GM18870 (cell line): ENCODE results near the gene HPSE2.
A peak's percentile ranks its signal among the peaks of the same experiment; 100 is the strongest.

Experiments
- ATAC-seq: cut with Tn5 transposase; IDR thresholded peaks from one replicate; pipeline ENCODE4 v1.9.1; 2021; ENCODE audit warnings: moderate library complexity; ENCODE audit not compliant: unreplicated experiment

The HPSE2 gene

GRCh38 chr10:98446151-98446660 lies 789.4 kb downstream of the HPSE2 start:
- ATAC-seq: peak; percentile 18

GRCh38 chr10:98445200-98445812 lies 790.3 kb downstream of the HPSE2 start:
- ATAC-seq: no peak

DNA sequence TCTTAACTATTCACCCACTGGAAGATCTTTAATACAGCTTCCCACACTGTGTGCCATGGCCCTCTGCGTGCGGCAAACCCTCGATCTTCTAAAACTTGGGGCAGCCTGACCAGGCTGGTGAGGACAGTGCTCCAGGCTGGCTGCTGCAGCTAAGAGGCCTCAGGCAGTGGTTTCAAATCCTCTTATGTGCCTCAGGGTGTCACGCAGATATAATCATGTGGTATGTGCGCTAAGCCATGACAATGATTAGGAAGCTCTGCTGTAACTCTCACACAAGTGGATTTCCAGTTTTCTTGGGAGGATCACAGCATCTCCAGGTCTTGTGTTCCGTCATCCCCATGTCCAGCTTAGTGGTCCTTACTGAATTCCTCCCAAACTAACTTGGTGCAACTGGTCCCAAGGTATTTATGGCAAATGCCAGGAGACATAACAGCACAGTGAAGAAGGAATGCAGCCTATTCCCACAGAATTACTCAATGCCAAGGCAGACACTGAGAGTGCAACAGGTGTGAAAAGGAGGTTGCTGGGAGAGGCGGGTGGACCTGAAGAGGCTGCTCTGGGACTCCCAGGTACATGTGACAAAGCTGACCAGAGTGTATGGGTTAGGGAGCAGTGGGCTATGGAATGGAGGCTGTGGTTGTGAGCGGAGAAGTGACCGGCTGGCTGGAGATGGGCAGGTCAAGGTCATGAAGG lies 791.2 kb downstream of the HPSE2 start:
- no peak for ATAC-seq

DNA sequence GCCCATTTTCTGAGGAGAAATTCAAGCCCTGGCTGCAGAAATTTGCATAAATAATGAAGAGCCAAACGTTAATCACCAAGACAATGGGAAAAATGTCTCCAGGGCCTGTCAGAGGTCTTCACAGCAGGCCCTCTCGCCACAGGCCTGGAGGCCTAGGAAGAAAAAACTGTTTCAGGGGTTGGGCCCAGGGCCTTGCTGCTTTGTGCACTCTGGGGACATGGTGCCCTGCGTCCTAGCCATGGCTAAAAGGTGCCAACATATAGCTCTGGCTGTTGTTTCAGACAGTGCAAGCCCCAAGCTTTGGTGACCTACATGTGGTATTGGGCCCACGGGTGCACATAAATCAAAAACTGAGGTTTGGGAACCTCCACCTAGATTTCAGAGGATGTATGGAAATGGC lies 796.9 kb downstream of the HPSE2 start:
- no peak for ATAC-seq

DNA sequence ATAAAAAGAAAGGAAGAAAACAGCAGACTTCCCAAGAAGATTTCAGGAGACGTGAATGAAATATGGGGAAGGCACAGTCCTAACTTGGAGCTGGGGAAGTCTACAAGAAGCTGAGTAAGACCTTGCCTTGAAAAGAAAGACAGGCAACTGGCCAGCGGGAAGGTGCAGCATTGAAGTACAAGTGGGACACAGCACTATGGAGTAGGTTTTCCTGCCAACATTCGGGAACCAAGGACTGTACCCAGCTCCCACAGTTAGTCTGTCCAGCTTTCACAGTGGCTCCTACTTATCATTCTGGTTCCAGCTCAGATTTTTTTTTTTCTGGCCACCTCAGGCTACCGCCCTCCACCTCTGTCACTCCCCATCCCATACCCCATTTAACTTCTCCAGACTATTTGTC lies 798.9 kb downstream of the HPSE2 start:
- ATAC-seq: no peak

DNA sequence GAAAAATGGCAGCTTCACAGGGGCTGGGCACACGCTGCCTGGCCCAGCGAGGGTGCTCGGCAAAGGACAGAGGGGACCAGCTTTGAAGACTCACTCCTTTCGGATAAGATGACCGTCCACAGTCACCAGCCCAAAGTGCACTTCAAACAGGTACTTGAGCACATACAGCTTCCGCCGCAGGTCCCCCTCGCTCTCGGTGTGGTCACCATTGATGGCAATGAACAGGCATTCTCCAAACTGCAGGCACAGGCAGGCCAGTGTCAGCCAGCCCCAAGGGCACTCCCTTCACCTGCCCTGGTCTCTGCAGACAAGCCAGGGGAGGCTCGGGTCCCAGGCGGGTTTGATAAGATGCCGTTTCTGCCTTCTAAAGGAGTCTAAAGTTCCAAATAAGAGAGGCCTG lies 800.5 kb downstream of the HPSE2 start:
- ATAC-seq: no peak

- ATAC-seq: no peak
Observed at GRCh38 chr10:98433881-98434732, 801.5 kb downstream of the HPSE2 start.

GRCh38 chr10:98433371-98433770 lies 802.3 kb downstream of the HPSE2 start:
- ATAC-seq: no peak

- ATAC-seq: no peak
Observed at GRCh38 chr10:98432330-98432729, 803.3 kb downstream of the HPSE2 start.

DNA sequence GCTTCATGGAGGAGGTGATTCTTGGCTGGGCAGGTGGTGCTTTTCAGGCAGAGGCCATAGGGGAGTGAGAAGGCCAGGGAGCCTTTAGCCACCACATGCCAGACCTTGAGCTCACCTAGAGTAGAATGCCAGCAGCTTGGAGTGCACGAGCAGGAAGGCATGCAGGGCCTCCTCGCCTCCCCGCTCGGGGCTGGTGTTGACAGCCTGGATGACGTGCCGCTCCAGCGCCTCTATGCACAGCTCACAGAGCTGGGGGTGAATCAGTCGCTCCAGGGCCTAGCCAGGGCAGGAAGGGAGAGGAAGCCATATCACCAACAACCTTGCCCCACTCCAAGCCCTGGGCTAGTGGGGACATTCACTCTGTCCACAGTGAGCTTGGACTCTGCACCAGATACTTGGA lies 804.6 kb downstream of the HPSE2 start:
- ATAC-seq: no peak

GRCh38 chr10:98430427-98430826 lies 805.2 kb downstream of the HPSE2 start:
- no peak for ATAC-seq

- ATAC-seq: no peak
Observed at GRCh38 chr10:98429320-98430072, 806.2 kb downstream of the HPSE2 start.

DNA sequence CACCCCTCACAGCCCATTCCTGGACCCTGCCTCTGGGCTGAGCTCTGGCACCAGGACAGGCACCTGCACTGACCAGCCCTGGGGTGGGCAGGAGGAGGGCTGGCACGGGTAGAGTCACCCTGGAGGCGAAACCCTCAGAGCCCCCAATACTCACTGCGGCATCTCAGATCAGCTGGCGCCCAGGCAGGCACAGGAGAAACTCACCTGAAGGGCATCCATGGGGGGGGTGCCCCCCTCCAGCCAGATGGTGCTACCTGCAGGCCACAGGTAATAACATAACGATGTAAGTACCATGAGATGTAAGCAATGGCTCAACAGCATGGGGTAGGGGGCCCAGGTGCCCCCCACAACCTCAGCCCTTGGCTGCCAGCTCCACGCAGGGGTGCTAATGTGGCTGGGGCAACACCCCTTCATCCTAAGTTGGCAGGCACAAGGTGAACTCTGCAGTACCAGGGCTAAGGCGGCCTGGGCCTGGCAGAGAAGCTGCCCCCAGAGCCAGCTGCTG lies 808.6 kb downstream of the HPSE2 start:
- ATAC-seq: no peak

- no peak for ATAC-seq
Observed at GRCh38 chr10:98425511-98426352, 809.9 kb downstream of the HPSE2 start.

DNA sequence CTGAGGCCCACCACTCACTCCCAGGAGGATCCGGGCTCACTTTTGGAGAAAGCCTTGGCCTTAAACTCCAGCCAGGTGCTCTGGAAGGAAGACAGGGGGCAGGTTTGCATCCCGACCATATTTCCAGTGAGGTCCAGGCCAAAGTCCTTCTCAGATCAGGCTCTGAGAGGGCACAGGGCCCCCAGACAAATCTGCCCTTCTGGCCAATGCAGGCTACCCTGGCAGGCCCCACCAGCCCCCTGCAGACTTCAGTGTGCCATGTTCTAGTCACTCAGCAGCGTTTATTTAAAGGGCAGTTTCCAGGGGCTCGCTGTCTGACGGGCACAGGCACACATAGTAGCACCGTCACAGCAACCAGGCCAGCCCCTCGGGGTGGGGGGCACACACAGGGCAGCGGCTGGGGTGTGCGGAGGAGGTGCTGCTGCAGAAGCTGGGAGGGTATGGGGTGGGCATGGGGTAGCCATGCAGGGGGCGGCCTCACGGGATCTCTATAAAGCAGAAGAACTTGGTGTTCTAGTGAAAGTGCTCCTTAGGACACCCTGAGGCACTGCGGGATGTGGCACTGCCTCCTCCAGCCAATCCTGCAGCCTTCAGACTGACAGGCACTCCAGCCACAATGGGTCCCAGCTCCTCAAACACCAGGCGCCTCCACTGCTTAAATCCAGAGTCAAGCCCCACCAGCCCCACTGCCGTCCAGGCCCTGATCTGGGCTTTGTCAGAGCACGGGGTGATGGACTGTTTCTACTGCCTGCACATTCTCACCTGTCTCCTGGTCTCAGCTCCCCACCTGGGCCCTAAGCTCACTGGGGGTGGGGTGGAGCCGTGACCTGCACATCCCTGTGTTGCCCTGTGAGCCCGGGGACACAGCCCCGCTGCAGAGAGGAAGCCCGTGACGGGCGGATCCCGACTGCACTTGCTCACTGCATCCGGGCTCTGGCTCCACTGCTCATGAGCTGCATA lies 811.1 kb downstream of the HPSE2 start:
- no peak for ATAC-seq

DNA sequence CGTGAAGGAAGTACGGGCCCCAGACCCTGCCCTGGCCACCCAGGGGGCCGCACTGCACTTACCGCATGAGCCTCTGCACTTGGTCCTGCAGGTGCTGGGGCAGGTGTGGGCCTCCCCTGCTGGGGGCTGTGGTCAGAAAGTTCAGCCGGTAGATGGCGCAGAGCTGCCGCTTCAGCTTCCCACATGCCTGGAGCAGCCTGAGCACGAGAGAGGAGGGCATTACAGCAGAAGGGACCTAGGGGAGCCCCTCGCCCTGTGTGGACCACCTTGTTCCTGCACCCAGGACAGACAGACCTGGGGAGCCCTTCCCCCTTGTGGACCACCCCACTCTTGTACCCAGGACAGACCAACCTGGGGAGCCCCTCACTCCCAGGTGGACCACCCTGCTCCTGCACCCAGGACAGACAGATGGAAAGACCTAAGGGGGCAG lies 811.9 kb downstream of the HPSE2 start:
- no peak for ATAC-seq

DNA sequence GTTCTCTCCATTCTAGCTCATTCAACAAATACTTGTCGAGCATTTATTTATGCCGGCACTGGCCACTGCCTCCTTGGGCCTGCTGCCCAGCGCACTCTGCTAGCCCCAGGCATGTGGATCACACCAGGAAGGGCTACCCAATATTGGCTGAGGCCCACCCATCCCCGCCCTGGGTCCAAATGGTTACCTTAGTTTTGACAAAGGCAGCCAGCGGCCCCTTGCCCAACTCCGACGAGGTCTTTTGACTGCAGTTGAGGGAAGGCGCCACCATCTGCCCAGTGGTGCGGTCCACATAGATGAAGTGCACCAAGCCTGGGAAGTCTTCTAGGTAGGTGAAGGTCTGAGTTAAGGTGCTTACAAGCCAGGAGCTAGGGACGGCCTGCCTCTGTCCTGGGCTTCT lies 813.5 kb downstream of the HPSE2 start:
- no peak for ATAC-seq

DNA sequence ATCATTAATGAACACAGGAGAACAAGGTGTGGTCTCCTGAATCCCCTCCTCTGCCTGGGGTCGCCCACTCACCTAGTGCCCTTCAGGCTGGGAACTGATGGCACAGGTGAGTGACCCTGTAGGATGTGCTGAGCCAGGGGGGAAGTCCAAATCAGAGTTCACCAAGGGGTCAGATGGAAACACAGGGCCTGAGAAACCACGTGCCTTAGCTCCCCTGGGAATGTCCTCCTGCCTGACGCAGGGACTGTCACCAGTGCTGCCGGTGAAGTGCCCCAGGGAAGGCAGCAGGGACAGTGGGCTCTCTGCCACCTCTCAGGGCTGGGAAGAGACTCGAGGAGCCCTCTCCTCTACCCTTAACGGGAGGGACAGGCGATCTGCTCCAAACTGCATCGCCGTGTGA lies 814.9 kb downstream of the HPSE2 start:
- ATAC-seq: no peak
